HG02798 (cell line): ENCODE measurements around the gene FLT1.

Source experiments
- ATAC-seq: cut with Tn5 transposase; IDR thresholded peaks from one replicate; pipeline ENCODE4 v1.9.1; 2021; ENCODE audit warnings: mild to moderate bottlenecking; ENCODE audit not compliant: unreplicated experiment, poor library complexity

FLT1 gene

DNA sequence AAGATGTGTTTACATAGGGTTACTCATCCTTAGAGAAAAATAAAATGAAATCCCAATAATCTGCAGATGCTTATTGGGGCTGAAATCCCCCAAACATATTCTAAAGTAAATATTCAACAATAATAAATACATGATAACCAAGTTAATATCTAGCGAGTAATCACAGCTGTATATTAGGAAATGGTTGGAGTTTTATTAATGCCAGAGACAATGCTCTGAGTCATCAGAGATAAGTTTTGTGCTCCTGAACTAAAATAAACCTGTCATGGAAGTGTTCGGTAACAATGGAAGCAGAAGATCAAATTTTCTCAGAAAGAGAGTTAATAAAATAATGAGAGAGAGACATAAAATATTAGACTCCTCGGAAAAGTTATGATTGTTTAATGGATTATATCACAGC is 31.4 kb downstream of the FLT1 start:
- ATAC-seq = no peak

DNA sequence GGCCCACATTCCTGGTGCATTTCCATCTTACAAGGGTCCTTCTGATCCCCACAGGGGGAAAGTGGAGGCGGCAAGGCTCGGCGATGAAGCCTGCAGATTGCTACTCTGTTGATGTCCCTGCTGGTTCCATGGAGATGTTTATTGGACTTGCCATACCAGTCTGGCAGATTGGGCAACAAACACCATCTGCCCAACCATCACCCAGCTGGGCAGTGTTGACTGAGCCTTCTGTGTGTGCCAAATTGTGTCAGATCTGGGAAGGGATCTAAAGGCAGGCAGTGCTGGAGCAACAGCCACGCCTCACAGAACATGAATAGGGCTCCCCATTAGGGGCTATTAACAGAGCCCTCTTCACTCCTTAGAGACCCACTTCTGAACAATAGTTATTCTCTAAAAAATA is 35.0 kb downstream of the FLT1 start:
- no peak for ATAC-seq

- no peak for ATAC-seq
Observed at GRCh38 chr13:28458608-28459007, 36.3 kb downstream of the FLT1 start.

GRCh38 chr13:28458051-28458450 is 36.9 kb downstream of the FLT1 start:
- no peak for ATAC-seq

GRCh38 chr13:28457521-28457920 is 37.4 kb downstream of the FLT1 start:
- ATAC-seq = no peak

DNA sequence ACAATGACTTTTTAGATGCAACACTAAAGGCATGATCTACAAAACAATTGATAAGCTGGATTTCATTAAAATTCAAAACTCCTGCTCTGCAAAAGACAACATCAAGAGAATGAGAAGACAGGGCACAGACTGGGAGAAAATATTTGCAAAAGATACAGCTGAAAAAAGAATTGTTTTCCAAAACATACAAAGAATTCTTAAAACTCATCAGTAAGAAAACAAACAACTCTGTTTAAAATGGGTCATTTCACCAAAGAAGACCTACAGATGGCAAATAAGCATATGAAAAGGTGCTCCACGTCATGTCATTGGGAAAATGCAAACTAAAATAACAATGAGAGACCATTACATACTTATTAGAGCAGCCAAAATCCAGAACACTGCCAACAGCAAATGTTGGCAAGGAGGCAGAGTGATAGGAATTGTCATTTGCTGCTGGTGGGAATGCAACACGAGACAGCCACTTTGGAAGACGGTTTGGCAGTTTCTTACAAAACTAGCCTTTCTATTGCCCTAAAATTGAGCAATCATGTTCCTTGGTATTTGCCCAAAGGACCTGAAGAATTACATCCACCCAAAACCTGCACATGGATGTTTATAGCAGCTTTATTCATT is 39.2 kb downstream of the FLT1 start:
- ATAC-seq = no peak

GRCh38 chr13:28452755-28453154 is 42.2 kb downstream of the FLT1 start:
- ATAC-seq = no peak

- no peak for ATAC-seq
Observed at GRCh38 chr13:28451482-28452217, 43.3 kb downstream of the FLT1 start.

- ATAC-seq = peak; percentile 62
Observed at GRCh38 chr13:28449826-28450773, 44.8 kb downstream of the FLT1 start.

- no peak for ATAC-seq
Observed at GRCh38 chr13:28448651-28449358, 46.1 kb downstream of the FLT1 start.

DNA sequence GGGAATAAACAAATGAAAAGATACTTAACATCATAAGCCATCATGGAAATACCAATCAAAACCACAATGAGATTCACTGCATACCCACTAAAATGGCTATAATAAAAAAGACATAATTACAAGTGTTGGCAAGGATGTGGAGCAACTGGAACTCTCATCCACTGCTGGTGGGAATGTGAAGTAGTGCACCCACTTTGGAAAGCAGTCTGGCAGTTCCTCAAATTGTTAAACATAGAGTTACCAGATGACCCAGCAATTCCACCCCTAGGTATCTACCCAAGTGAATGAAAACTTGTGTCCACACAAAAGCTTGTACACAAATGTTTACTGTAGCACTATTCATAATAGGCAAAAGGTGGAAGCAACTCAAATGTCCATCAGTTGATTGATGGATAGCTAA is 46.9 kb downstream of the FLT1 start:
- no peak for ATAC-seq

DNA sequence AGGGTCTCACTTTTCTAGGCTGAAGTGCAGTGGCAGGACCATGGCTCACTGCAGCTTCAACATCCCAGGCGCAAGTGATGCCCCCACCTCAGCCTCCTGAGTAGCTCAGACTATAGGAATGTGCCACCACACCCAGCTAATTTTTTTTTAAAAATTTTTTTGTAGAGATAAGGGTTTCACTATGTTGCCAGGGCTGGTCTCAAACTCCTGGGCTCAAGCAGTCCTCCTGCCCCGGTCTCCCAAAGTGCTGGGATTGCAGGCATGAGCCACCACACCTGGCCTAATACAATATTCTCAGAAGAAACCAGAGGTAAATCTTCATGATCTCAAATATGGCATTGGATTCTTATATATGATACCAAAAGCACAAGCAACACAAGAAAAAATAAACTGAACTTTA is 47.7 kb downstream of the FLT1 start:
- no peak for ATAC-seq

- no peak for ATAC-seq
Observed at GRCh38 chr13:28442839-28443238, 52.1 kb downstream of the FLT1 start.

DNA sequence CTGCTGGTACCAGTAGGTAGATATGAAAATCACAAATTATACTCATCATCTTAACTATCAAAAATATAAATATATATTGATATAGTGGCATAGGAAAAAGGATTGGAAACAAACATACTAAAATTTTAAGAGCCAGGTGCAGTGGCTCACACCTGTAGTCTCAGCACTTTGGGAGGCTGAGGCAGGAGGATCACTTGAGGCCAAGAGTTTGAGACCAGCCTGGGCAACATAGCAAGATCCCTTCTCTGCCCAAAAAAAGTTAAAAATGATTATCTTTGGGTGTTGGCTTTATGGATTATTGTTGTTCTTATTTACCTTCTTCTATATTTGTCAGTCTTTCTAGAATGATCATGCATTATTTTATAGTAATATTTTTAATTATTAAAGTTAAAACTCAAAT is 53.4 kb downstream of the FLT1 start:
- no peak for ATAC-seq

- no peak for ATAC-seq
Observed at GRCh38 chr13:28440774-28441504, 54.0 kb downstream of the FLT1 start.

GRCh38 chr13:28438598-28439334 is 56.2 kb downstream of the FLT1 start:
- ATAC-seq = no peak

DNA sequence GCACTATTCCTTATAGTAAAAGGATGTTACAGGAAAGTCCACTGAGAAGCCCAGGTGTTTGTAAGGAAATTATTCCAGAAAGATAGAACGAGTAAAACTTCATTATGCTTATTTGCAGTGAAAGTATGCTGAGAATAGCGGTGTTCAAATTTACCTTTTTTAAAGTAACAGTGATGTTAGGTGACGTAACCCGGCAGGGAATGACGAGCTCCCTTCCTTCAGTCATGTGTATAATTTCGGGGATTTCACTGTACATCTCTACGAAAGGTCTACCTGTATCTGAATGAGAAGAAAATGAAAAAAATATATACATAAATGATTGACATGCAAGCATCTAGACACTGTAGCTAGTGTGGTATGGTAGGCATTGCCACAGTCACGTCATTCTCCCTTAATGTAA is 56.9 kb downstream of the FLT1 start:
- ATAC-seq = no peak

DNA sequence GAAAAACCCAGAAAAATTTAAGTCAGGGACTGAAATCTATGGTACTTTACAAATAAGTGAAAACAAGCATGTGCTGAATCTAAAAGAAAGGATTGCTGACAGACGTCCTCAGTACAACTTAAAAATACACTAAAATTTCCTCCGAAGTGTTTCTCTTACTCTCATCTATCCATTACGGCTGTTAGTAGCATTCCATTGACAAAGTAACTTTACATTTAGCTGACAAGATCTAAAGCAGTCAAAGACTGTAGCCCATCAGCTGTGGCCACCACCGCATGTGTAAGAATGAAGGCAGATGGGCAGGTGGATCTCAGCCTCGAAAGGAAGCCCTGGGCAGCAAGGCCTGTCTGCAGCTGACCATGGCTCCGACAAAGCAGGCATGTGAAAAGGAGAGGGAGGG is 59.0 kb downstream of the FLT1 start:
- no peak for ATAC-seq

DNA sequence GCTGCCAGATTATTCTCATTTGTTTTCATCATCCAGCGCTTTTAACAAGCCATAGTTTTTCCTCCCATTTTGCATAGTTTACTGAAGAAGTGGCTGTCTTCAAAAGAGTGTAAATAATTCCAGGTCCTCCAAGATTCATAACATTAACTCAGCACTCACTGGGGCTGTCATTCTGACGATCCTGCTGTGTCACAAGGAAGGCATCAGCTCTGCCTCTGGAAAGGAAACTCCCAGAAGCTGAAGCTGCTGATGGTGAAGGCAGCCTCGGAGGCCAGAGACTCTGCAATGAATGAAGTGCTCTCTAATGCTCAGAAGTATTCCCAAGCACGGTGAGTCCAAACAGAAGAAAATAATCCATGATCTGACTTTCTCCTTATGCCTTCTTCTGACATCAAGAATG is 60.0 kb downstream of the FLT1 start:
- ATAC-seq = no peak
